Measurements from ENCODE around the gene SH3GL1.

GRCh38 chr19:4431296-4431695 lies 30.9 kb upstream of the SH3GL1 start:
- TF ChIP-seq EZH2phosphoT487 (IDR thresholded peaks at IDR 0.05; ENCODE audit: borderline replicate concordance, low read length) (no peak), CTCF (conservative IDR thresholded peaks at IDR 0.05; ENCODE audit: low read depth, low read length) (no peak), EZH2 (IDR thresholded peaks at IDR 0.05; ENCODE audit: low read length, unreplicated experiment) (no peak)
